ENCODE measurements around the gene ARL11.
A peak's percentile ranks its signal among the peaks of the same experiment; 100 is the strongest.

The ARL11 gene

DNA sequence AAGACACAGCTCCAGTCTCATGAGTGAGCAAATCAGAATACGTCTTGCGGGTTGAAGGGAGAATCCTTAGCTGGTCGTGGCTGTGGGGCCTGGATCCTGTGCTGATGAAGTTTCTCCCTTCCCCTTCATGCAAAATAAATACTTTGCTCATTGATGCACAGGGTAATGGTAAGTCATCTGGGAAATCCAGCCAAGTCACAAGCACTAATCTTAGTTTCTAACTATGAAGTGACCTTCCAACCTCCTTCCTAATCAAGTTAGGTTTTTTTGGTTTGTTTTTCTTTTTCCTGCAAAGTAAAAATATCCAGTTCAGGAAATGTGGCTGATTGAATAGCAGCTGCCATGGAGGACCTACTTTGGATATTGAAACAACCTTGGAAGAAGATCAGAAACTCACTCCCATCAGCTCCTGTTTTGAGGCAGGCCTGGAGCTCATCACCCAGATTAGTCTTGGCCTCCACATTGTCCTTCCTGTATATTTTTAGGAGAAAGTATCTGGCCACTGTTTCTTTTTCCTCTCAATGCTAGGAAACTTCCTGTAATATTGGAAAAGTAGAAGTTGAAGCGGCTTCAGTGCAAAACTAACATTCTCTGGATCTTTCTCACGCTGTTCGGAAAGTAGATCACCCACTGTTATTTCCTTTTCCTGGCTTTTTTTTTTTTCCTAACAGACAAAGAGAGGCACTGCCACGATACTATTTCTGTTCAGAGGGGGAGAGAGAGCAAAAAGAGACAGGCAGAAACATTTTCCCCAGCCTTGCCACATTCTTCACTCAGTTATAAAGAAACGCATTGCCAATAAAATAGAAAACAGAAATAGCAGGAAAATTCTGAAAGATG, 12.3 kb upstream of the ARL11 start:
- no peak for DNase-seq (ENCODE audit: low spot score)

DNA sequence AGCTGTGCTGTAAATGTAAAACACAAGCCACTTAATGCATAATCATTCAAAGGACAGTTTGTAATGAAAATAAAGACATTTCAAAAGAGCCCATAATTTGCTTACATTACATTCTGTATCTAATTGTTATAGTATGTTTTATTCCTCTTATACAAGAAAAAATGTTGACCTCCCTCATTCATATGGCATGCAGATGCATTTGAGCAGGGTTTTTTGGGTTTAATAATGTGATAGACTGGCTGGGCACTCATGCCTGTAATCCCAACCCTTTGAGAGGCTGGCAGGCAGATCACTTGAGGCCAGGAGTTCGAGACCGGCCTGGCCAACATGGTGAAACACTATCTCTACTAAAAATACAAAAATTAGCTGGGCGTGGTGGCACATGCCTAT, 11.6 kb upstream of the ARL11 start:
- DNase-seq (ENCODE audit: low spot score) = no peak

DNA sequence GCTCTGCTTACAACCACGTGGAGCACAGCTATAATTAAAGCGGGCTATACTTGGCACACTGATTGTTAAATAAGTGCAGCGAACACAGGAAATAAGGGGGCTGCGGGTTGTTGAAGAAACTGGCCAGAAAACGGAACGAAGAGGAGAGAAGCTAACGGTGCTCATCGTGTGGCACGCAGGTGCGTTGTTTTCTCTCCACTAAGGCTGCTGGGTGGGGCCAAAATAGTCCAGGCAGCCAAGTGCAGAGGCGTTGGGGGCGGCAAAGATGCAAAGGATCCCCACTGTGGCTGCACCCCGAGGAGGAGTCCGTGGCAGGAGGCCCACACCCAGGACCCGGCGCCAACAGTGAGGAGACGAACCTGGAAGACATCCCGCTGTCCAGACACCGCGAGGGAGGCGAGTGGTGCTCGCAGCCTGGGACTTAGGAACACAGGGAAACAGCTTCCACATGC, 8.1 kb upstream of the ARL11 start:
- no peak for DNase-seq (ENCODE audit: low spot score)

DNA sequence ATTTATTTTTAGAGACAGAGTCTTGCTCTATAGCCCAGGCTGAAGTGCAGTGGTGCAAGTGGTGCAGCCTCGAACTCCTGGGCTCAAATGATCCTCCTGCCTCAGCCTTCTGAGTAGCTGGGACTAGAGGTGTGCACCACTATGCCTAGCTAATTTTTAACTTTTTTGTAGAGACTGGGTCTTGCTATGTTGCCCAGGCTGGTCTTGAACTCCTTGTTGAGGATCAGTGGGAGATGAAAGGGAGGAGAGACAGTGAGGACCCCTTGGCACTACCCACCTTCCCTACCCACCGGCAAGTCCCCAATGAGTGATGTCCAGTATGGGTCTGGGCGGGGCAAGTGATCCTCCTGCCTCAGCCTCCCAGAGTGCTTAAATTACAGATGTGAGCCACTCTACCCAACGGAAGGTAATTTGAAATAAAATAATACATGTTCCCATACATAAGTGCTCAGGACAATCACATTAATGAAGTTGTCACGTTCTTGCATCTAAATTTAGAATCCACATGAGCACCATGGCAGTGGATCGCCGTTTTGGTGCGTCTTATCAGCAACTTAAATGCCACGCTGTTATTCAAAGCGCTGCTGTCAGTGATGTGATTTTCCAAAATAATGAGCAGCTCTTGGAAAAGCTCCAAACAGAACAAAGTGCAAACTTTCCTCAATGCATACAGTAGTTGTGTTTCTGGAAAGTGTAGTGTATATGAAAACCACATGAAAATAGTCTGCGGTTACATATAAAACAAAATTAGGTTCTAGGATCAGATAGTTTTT, 5.9 kb upstream of the ARL11 start:
- DNase-seq (ENCODE audit: low spot score) = no peak

DNA sequence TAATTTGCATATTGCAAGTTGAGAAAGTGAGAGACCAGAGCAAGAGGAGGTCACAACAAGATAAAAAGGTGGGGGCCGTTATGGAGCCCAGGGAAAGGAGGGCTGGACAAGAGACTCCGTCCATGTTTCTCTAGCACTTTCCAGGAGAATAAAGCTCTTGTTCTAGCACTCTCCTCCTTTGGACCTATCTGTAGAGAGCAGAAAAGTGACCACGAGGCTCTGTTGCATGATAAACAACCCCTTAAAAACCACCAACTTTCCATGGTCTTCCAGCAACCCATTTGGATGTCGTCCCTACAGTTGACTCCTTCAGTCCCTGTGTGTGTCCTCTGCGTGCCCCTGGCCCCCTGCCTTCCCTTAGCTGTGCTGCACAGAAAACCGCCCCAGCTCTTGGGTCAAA, 4.1 kb upstream of the ARL11 start:
- DNase-seq (ENCODE audit: low spot score) = no peak

DNA sequence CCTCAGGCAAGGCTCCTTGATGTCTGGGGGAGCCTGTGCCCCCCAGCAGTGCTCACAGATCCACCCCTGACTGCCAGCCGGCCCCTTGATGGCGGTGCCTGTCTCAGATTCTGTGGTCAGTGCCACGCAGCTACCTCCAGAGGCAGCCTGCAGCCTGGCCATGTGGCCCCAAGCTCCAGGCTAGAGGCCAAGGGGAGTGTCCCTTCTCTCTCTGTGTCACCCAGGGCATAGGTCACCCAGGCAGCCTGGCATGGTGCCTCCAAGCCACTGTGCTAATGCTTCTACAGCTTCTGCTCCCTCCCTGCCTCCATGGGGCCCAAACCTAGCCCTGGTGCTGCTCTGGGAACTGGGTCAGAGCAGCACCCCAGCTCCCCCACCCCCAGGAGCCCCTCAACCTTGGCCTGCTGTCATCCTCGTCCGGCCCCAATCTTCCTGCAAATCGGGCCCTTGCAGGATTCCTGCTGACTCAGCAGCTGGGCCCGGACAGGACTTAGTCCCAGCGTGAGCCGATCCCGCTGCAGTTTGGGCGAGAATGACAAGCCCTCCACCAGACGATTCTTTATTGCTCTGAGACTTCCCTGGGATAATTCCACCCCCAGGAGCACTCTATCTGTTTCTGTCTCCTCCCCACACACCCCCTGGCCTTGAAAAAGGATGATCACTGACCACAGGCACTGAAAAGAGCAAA, 2.8 kb upstream of the ARL11 start:
- no peak for DNase-seq (ENCODE audit: low spot score)

DNA sequence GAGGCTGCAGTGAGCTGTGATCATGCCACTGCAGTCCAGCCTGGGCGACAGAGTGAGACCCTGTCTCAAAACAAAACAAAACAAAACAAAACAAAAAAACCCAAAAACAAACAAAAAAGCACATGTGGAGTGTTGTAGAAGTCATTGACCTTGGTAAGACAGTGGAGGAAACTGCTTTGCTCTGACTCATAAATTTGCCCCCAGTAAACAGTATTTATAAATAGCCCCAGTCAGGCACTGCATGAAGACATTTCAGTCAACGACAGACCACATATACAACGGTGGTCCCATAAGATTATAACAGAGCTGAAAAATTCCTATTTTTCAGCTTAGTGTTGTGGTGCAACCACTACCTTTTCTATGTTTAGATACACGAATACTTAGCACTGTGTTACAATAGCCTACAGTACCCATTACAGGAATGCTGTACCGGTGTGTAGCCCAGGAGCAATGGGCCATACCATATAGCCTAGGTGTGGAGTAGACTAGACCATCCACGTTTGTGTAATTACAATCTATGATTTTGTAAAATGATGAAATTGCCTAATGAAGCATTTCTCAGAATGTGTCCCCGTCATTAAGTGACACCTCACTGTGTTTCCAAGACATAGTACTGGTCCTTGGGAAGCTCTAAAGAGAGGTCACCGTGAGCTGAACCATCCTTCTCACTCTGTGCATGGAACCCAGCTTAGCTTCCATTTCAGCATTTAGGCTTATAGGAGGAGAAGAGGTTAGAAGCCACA, 1.1 kb downstream of the ARL11 start:
- DNase-seq (ENCODE audit: low spot score) = no peak

DNA sequence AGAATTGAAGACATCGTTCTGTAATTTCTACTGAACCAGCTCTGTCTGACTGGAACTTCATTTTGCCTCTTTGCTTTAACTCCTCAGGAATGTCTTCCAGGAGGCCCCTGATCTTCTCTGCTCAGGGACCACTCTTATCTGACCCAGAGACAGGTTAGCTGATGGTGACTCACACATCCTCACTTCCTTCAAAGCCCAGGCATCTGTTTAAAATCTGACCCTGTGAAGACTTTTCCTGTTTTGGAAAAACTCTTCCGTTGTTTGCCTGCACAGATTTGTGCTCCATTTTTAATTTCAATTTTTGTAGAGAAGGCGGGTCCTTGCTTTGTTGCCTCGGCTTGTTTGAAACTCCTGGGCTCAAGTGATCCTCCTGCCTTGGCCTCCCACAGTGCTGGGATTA, 1.6 kb downstream of the ARL11 start:
- no peak for DNase-seq (ENCODE audit: low spot score)

DNA sequence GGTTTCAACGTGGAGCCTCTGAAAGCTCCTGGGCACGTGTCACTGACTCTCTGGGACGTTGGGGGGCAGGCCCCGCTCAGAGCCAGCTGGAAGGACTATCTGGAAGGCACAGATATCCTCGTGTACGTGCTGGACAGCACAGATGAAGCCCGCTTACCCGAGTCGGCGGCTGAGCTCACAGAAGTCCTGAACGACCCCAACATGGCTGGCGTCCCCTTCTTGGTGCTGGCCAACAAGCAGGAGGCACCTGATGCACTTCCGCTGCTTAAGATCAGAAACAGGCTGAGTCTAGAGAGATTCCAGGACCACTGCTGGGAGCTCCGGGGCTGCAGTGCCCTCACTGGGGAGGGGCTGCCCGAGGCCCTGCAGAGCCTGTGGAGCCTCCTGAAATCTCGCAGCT, 2.3 kb downstream of the ARL11 start:
- DNase-seq (ENCODE audit: low spot score) = no peak

DNA sequence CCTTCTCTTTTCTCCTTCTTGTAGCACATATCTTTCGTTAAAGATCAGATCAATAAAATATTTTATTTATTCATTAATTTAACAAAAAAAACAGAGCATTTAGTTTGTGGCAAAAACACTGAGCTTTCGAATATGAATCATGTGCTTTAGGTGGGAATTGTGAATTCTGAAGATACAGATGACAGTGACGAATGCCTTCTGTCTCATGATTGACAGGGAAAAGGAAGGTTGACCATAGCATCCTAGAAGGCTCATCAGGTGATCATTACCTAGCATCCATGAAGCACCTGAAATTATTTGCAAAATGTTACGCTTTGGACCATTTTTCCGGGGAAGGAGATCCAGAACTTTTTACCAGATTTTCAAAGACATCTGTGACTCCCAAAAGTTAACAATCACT, 3.8 kb downstream of the ARL11 start:
- DNase-seq (ENCODE audit: low spot score) = no peak

DNA sequence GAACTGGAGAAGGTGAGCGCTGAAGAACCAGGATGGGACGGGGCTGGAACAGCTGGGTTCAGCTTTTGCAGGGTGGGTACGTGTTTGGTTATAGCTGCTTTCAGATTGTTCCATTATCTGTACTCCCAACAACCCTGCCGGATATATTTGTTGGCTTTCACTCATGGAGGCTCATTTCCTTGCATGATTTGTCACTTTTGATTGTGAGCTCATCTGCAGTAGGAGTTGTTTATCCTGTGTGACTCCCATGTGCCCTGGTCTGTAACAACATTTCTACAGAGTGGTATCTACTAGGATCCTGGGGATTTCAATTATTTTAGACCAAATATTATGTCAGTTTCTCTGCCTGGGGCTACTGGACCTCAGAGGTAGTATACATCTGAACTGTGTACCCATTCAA, 5.4 kb downstream of the ARL11 start:
- DNase-seq (ENCODE audit: low spot score) = no peak

DNA sequence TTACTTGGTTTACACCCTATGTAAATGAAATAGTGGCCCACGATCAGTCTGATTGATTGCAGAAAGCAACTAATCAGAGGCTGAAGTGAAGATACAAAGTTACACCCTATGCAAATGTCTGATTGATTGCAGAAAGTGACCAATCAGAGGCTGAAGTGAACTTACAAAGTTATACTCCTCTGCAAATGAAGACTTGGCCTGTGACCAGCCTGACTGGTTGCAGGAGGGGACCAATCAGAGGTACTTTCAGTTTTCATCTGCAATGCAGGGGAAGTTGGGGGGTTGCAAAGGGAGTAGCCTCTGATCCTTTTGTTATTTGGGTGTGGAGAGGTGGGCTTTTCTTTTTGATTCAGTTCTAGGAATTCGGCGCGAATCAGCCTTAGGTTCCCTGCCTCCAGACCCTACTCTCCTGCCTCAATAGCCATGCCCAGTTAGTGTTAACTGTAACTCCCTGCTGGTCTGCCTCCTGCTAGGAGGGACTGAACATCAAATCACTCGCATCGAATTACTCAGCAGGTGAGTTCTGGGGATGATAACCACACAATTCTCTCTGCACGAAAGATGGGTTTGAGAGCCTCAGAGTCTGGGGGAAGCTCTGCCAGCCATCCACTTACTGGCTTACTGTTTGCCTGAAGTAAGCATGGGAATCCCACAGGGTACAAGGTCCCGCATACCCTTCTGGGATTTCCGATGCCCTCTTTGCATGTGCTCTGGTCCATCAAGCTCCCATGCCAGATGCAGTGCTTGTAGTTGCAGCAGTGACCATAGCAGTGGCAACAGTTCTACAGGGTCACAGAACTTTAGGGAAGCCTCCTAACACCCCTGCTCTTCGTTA, 7.5 kb downstream of the ARL11 start:
- peak; percentile 23 for DNase-seq (ENCODE audit: low spot score)

DNA sequence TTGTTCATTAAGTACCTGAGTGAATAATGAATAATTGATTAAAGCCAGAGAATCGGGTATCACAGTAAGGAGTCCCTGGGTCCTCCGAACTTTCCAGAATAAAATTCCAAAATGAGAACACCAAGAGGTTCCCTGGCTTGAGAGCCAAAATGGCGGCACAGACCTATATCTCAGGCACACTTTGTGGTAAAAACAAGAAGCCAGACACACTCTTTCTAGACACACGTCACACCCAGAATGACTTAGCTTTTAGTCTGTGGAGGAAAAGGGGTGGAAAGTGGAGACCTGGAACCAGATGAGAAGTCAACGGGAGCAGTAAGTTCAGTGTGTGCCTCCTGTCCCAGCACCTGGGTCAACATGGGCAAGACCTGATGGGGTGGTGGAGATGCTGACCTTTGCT, 8.4 kb downstream of the ARL11 start:
- no peak for DNase-seq (ENCODE audit: low spot score)

DNA sequence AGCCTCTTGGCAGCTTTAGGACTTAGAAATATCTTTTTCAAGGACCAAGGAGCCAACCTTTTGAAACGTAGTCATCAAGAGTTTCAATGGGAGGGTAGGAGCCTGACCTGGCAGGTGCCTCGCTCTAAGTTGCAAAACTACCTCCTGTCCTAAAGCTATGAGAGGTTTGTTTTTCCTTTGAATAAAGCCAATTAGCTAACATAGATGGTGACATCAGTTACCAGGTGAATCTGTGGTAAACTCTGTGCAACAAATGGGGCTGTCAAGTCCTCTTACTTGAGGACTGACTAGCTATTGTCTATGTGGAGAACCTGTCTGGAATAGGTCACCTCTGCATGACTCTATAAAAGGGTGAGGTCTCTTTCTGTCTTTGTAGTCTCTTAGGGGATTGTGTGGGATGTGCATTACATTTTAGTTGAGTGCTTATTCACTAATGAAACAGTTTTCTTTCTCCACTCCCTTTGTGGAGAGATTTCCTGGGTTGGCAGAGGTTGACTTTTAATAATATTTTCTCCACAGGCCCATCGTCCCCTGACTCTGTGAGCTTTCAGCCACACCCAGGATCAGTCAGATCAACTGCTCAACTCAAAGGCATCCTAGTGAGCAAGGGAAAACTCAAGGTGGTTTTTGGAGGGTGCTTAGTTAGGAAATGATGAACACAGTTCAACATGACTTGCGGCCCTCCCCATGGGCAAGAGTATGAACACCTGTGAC, 9.9 kb downstream of the ARL11 start:
- no peak for DNase-seq (ENCODE audit: low spot score)

DNA sequence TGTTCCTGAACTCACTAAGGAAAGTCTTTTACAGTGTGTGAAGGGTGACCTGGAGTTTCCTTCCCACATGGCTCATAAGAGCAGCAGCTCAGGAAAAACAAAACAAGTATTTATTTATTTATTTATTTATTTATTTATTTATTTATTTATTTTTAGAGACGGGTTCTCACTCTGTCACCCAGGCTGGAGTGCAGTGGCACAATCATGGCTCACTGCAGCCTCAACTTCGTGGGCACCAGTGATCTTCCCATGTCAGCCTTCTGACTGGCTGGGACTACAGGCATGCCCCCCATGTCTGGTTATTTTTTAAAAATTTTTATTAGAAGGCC, 10.4 kb downstream of the ARL11 start:
- no peak for DNase-seq (ENCODE audit: low spot score)

DNA sequence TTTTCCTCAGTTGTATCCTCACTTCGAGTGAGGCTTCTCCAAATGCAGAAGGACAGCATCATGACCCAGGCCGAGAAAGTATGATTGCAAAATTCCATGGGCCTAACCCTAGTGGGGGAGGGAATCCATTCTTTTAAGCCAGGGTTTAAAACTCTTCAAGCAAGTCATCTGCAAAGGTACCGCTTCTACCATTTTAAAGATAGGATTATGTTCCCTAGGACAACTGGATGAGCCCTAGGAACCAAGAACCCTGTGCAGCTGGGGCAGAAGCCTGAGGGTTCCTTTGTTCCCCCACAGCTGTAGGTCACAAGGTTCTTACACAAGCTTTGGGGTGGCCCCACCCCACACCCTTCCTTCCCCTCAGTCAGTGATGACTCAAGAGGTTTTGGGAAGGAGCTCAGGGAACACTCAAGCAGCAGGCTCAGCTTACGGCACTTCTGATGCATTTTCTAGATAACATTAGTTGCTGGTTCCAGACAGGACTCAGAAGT, 13.5 kb downstream of the ARL11 start:
- DNase-seq (ENCODE audit: low spot score) = no peak

DNA sequence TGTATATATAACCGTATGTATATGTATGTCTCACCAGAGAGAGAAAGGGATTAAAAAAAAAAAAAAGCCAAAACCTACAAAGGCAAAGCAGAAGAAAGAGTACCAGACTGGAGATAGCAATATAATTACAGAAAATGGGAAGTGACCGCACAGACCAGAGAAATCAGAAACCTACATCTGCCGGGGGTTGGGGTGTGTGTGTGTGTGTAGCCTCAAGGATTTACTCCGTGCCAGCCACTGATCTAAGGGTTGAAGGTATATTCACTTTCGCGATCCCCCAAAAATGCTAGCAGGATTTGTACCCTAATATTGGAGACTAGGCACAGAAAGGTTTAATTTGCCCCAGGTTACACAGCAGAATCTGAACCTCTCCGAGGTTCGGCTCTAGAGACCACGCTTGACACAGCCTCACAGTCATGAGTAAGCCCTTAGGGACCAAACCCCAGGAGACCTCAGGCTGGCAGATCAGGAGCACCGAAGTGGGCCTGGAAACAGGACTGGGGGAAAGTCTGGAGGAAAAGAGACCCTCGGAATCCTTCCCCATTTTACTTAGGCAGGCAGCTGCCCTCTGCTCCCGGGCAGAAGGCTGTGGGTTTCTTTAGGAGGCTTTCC, 14.8 kb downstream of the ARL11 start:
- DNase-seq (ENCODE audit: low spot score) = no peak

DNA sequence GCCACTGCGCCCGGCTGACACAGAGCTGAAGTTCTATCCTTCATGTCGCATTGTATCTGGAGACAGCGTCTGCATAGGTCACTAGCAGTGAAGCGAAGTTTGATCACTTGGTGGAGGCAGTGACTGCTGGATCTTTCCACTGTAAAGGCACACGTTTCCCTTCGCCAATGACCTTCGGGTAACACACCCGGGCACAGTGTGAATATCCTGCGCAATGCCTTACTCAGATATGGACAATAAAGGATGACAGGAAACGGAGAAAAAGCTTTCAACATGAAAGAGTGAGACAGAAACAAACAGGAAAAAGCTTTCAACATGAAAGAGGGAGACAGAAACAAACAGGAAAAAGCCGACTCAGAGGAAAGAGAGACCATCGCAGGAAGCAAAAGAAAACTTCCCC, 17.1 kb downstream of the ARL11 start:
- no peak for DNase-seq (ENCODE audit: low spot score)

DNA sequence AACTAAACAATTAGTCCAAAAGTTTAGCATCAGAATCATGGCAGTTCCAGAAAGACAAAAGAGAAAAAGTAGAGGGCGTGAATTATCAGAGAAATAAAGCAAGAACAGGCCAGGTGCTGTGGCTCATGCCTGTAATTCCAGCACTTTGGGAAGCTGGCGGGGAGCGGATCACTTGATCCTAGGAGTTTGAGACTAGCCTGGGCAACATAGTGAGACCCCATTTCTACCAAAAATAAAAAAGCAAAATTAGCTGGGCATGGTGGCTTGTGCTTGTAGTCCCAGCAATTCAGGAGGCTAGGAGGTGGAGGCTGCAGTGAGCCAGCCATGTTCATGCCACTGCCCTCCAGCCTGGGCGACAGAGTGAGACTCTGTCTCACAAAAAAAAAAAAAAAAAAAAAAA, 18.4 kb downstream of the ARL11 start:
- no peak for DNase-seq (ENCODE audit: low spot score)

Data from activated CD4-positive, alpha-beta T cell treated with anti-CD3 and anti-CD28 coated beads, Interleukin-2, Interleukin-4, amounts not matched to agents 100 ng/mL and 50 ng/mL, durations not matched to agents 16 hours and 8 hours (primary cell).